Liver (tissue), 9 donors: ENCODE results near the gene C15orf39. TPM values are rescaled to one million over a fixed set of nuclear protein-coding genes. Genes with fewer than 3 reads are reported as not detected.

Experiments
- DNase-seq: peaks from one replicate; pipeline ENCODE4 v3.0.0-alpha.2; 2017; ENCODE audit warnings: low spot score
- H3K27ac ChIP-seq, 2 donors: one replicate each; pipeline ENCODE4 v1.7.0; 2013; ENCODE audit warnings: inconsistent platforms in 2 of 2, low read length in 2 of 2, control low read depth in 1 of 2, low read depth in 1 of 2, mild to moderate bottlenecking in 1 of 2
- H3K27me3 ChIP-seq, 4 donors: one replicate each; pipeline versions ENCODE4 v1.6.1 to v1.7.0; 2013; ENCODE audit warnings: low read length in 3 of 4, inconsistent platforms in 1 of 4, mild to moderate bottlenecking in 1 of 4, moderate library complexity in 1 of 4; ENCODE audit not compliant: control insufficient read depth in 4 of 4, insufficient read depth in 4 of 4
- H3K36me3 ChIP-seq, 4 donors: one replicate each; pipeline versions ENCODE4 v1.6.1 to v1.7.0; 2013; ENCODE audit warnings: low read length in 3 of 4, mild to moderate bottlenecking in 3 of 4, low read depth in 1 of 4, moderate library complexity in 1 of 4; ENCODE audit not compliant: control insufficient read depth in 4 of 4, insufficient read depth in 3 of 4
- H3K4me1 ChIP-seq, 4 donors: one replicate each; pipeline versions ENCODE4 v1.6.1 to v1.7.0; 2013; ENCODE audit warnings: low read length in 3 of 4, mild to moderate bottlenecking in 3 of 4, moderate library complexity in 1 of 4; ENCODE audit not compliant: control insufficient read depth in 4 of 4, insufficient read depth in 4 of 4
- H3K4me3 ChIP-seq, 3 donors: one replicate each; pipeline versions ENCODE4 v1.6.1 to v1.7.0; 2013; ENCODE audit warnings: low read length in 3 of 3, control low read depth in 1 of 3, low read depth in 1 of 3, mild to moderate bottlenecking in 1 of 3
- H3K9ac ChIP-seq, 2 donors: one replicate each; pipeline ENCODE4 v1.7.0; 2013; ENCODE audit warnings: low read length in 2 of 2, mild to moderate bottlenecking in 2 of 2, moderate library complexity in 2 of 2, control low read depth in 1 of 2, low read depth in 1 of 2
- H3K9me3 ChIP-seq, 4 donors: one replicate each; pipeline versions ENCODE4 v1.6.1 to v1.7.0; 2013; ENCODE audit warnings: low read length in 3 of 4; ENCODE audit not compliant: control insufficient read depth in 4 of 4
- CTCF ChIP-seq: fragments of 150-350 bp; IDR thresholded peaks from 2 replicates; pipeline ENCODE4 v1.5.1; 2017; ENCODE audit warnings: improper control_type of control experiment, low read depth, low read length; ENCODE audit not compliant: missing input control
- EGR1 ChIP-seq, 2 donors: IDR thresholded peaks; 2 replicates each; pipeline ENCODE4 v1.6.1; 2016 to 2018; ENCODE audit warnings: antibody characterized with exemption in 2 of 2, low read depth in 2 of 2
- FOXA1 ChIP-seq: IDR thresholded peaks from 2 replicates; pipeline ENCODE4 v1.6.1; 2016; ENCODE audit warnings: antibody characterized with exemption
- FOXA2 ChIP-seq: IDR thresholded peaks from 2 replicates; pipeline ENCODE4 v1.6.1; 2016; ENCODE audit warnings: antibody characterized with exemption
- GABPA ChIP-seq, 2 donors: IDR thresholded peaks in 1 of 2; conservative IDR thresholded peaks in 1 of 2; 2 replicates each; pipeline ENCODE4 v1.6.1; 2016; ENCODE audit warnings: antibody characterized with exemption in 2 of 2, mild to moderate bottlenecking in 1 of 2, moderate library complexity in 1 of 2
- HNF4A ChIP-seq, 2 donors: conservative IDR thresholded peaks; 2 replicates each; pipeline ENCODE4 v1.6.1; 2016; ENCODE audit warnings: antibody characterized with exemption in 2 of 2, mild to moderate bottlenecking in 2 of 2
- HNF4G ChIP-seq: IDR thresholded peaks from 2 replicates; pipeline ENCODE4 v1.6.1; 2016; ENCODE audit warnings: antibody characterized with exemption
- JUND ChIP-seq, 2 donors: IDR thresholded peaks; 2 replicates each; pipeline ENCODE4 v1.6.1; 2016; ENCODE audit warnings: antibody characterized with exemption in 2 of 2
- NR2F2 ChIP-seq: IDR thresholded peaks from 2 replicates; pipeline ENCODE4 v1.6.1; 2016; ENCODE audit warnings: antibody characterized with exemption
- RAD21 ChIP-seq, 2 donors: IDR thresholded peaks; 2 replicates each; pipeline ENCODE4 v1.6.1; 2016; ENCODE audit warnings: antibody characterized with exemption in 2 of 2, mild to moderate bottlenecking in 2 of 2
- RXRA ChIP-seq, 2 donors: IDR thresholded peaks; 2 replicates each; pipeline ENCODE4 v1.6.1; 2017 to 2018; ENCODE audit warnings: antibody characterized with exemption in 2 of 2, mild to moderate bottlenecking in 1 of 2
- SP1 ChIP-seq: IDR thresholded peaks from 2 replicates; pipeline ENCODE4 v1.6.1; 2018; ENCODE audit warnings: antibody characterized with exemption, mild to moderate bottlenecking
- TAF1 ChIP-seq: conservative IDR thresholded peaks from 2 replicates; pipeline ENCODE4 v1.6.1; 2016; ENCODE audit warnings: antibody characterized with exemption, mild to moderate bottlenecking
- YY1 ChIP-seq: IDR thresholded peaks from 2 replicates; pipeline ENCODE4 v1.6.1; 2016; ENCODE audit warnings: antibody characterized with exemption, mild to moderate bottlenecking
- WGBS: extraction: QIAGEN DNeasy Blood & Tissue Kit; methylation state at CpG from one replicate; pipeline ENCODE4 v1.1.7; 2013; 5-methylcytosine and 5-hydroxymethylcytosine counted together
- polyA plus RNA-seq, 2 donors: library from polyadenylated mRNA; stranded (reverse) in 1 of 2; unstranded in 1 of 2; fragments of 200-250 nt in 1 of 2; fragments of >200 nt in 1 of 2; fragmentation: Nextera tagmentation in 1 of 2; extraction: Ambion mirVana in 1 of 2; gene quantifications; one replicate each; pipeline versions ENCODE4 v1.2.1 to v1.2.3, GENCODE V29; 2013 to 2015
- total RNA-seq, 2 donors: library from RNA; depleted of rRNA; stranded (reverse); fragments of >200 nt; gene quantifications; one replicate each; pipeline ENCODE4 v1.2.3, GENCODE V29; 2014
- TF ChIP-seq, protein P1 (sequence below): IDR thresholded peaks from 2 replicates; pipeline ENCODE4 v1.6.1; 2016; ENCODE audit warnings: antibody characterized with exemption
- TF ChIP-seq, protein P2 (sequence below): IDR thresholded peaks from 2 replicates; pipeline ENCODE4 v1.6.1; 2016; ENCODE audit warnings: antibody characterized with exemption, mild to moderate bottlenecking
- donor health status: healthy.
- donor health status: healthy.
- donor health status: healthy.
- donor health status: healthy.
- donor health status: healthy.

C15orf39 gene
- total and polyA plus RNA-seq, 4 donors, result 1.2 to 4.0 (median 3.0) TPM

GRCh38 chr15:75234191-75234810 is 32.6 kb downstream of the C15orf39 start:
- Histone ChIP-seq H3K36me3 (no peaks in the 10 kb centered on the region), H3K4me1 (peaks cover 0 to 2% (median 0%) of the 10 kb centered on the region in 4 donors), H3K9ac (no peak overlapping the region), H3K27ac (no peak overlapping the region), H3K9me3 (no peaks in the 10 kb centered on the region), H3K27me3 (peaks cover 0 to 6% (median 0%) of the 10 kb centered on the region in 4 donors), H3K4me3 (no peak overlapping the region)
- DNase-seq, result no peak
- 85% methylated on average over 5 of the region's 5 CpGs for WGBS
- no peak for TF ChIP-seq SP1
- no peak for TF ChIP-seq HNF4A (conservative IDR thresholded peaks at IDR 0.05)
- no peak for TF ChIP-seq NR2F2
- TF ChIP-seq EGR1 (IDR thresholded peaks at IDR 0.05; ENCODE audit: low read depth in 2 of 2), result no peak
- TF ChIP-seq RXRA (IDR thresholded peaks at IDR 0.05), result no peak
- TF ChIP-seq JUND (IDR thresholded peaks at IDR 0.05), result no peak
- TF ChIP-seq HNF4G, result no peak
- TF ChIP-seq, protein P1, sequence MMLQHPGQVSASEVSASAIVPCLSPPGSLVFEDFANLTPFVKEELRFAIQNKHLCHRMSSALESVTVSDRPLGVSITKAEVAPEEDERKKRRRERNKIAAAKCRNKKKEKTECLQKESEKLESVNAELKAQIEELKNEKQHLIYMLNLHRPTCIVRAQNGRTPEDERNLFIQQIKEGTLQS, result no peak
- TF ChIP-seq RAD21 (IDR thresholded peaks at IDR 0.05), result no peak

- no peak for TF ChIP-seq RAD21 (IDR thresholded peaks at IDR 0.05)
- TF ChIP-seq YY1, result no peak
- no peak for TF ChIP-seq GABPA (IDR thresholded peaks at IDR 0.05 in 1 of 2, conservative IDR thresholded peaks at IDR 0.05 in 1 of 2)
- no peak for TF ChIP-seq JUND (IDR thresholded peaks at IDR 0.05)
- no peak for TF ChIP-seq FOXA1
- no peak for TF ChIP-seq RXRA (IDR thresholded peaks at IDR 0.05)
- no peak for TF ChIP-seq FOXA2
- TF ChIP-seq NR2F2, result no peak
- TF ChIP-seq, protein P2, sequence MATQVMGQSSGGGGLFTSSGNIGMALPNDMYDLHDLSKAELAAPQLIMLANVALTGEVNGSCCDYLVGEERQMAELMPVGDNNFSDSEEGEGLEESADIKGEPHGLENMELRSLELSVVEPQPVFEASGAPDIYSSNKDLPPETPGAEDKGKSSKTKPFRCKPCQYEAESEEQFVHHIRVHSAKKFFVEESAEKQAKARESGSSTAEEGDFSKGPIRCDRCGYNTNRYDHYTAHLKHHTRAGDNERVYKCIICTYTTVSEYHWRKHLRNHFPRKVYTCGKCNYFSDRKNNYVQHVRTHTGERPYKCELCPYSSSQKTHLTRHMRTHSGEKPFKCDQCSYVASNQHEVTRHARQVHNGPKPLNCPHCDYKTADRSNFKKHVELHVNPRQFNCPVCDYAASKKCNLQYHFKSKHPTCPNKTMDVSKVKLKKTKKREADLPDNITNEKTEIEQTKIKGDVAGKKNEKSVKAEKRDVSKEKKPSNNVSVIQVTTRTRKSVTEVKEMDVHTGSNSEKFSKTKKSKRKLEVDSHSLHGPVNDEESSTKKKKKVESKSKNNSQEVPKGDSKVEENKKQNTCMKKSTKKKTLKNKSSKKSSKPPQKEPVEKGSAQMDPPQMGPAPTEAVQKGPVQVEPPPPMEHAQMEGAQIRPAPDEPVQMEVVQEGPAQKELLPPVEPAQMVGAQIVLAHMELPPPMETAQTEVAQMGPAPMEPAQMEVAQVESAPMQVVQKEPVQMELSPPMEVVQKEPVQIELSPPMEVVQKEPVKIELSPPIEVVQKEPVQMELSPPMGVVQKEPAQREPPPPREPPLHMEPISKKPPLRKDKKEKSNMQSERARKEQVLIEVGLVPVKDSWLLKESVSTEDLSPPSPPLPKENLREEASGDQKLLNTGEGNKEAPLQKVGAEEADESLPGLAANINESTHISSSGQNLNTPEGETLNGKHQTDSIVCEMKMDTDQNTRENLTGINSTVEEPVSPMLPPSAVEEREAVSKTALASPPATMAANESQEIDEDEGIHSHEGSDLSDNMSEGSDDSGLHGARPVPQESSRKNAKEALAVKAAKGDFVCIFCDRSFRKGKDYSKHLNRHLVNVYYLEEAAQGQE, result no peak
- TF ChIP-seq, protein P1, result no peak
- TF ChIP-seq CTCF, result no peak
- no peak for TF ChIP-seq EGR1 (IDR thresholded peaks at IDR 0.05; ENCODE audit: low read depth in 2 of 2)
- TF ChIP-seq TAF1, result no peak
- no peak overlapping the region for H3K27ac ChIP-seq
- no peak overlapping the region for H3K9ac ChIP-seq
- H3K4me3 ChIP-seq, result no peak overlapping the region
- H3K36me3 ChIP-seq, result no peaks in the 10 kb centered on the region
- H3K9me3 ChIP-seq, result no peaks in the 10 kb centered on the region
- DNase-seq, result no peak
- 85% methylated on average over 10 of the region's 10 CpGs for WGBS
- H3K4me1 ChIP-seq, result peaks cover 0 to 2% (median 0%) of the 10 kb centered on the region in 4 donors
- H3K27me3 ChIP-seq, result peaks cover 0 to 6% (median 0%) of the 10 kb centered on the region in 4 donors
Measured at GRCh38 chr15:75235051-75235673, 33.5 kb downstream of the C15orf39 start.
